ENCODE results near the gene ATP8B4.
"Not testable (repeated sequence)": the region's sequence is repeated elsewhere in the genome, so short reads cannot be mapped to it uniquely, and the experiment has no call there.

Gene ATP8B4

DNA sequence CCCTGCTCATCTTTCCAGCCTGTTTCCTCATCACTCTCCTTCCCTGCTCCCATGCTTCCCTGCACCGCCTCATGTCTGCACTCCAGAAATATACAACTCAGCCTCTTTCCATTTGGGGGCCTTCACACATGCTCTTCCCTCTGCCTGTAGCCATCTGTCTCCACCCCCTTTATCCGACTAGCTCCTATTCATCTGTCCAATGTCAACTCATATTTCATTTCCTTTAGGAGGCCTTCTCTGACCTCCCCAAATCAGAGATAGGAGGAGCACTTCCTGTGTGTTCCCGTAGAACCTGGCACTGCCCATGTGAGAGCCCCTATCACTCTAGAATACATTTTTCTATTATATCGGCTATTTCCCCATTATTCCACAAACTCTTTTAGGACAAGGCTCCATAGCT lies 10.6 kb downstream of the ATP8B4 start:
- DNase-seq, result no peak

DNA sequence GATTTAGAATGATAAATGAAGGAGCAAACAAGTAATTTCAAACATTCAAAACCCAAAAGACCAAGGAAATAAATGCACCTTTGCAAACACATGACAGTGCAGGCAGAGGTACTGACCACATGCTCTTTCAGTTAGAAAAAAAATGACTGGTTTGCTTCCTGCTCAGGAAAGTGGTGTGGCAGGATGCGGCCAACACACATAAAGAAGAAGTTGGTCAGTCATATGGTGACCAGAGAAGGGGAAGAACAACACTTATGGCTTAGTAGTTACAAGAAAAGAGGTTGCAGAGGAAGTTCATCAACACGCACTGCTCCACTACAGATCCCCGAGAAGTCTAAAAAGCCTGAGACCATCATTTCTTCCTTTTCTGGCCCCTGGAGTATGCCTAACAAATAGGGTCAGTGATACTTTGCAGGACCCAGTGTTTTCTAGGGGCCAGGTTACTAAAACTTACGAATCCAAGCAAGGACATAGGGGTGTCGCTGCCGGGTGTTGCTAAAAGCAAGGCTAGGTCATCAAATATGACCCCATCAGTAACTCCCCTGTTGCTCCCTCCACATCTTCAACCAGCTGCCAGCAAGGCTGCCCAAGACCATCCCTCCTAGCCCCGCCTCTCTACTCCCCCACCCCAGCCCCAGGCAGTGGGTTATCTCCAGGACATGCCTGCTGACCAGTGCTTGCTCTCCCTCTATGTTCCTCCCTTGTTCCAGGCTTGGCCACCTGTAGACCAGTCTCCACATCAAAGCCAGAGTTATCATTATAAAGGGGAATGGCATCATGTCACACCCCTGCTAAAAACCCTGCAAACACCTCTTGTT lies 11.2 kb downstream of the ATP8B4 start:
- no peak for DNase-seq

DNA sequence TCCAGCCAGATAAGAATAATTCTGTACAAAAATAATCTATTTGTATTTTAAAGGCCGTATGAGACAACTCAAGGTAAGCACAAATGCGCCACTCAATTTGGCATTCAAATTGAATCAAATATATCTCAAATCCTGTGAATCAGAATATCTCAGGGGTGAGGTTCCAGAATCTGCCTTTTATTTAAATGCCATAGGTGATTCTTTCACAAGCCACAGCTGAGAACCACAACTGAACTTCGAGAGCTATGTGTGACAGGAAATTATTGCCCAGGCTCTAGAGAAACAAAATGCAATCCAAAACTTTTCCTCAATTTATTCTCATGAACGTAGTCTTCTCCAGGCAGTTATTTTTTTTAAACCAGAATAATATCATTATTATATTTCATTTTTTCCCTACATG lies 11.9 kb downstream of the ATP8B4 start:
- DNase-seq, result no peak

DNA sequence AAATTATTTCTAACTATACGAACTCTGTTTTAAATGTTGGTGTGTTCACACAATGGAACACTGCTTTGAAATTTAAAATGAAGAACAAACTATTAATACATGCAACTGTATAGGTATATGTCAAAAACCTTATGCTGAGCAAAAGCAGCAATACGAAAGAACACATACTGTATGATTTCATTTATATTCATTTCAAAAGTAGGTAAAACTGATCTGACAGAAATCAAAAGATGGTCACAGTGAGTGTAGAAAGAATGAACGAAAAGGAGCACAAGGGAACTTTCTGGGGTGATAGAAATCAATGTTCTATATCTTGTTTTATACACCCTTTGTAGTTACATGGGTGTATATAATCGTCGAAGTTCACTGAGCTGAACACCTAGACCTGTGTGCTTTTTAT lies 12.6 kb downstream of the ATP8B4 start:
- no peak for DNase-seq

DNA sequence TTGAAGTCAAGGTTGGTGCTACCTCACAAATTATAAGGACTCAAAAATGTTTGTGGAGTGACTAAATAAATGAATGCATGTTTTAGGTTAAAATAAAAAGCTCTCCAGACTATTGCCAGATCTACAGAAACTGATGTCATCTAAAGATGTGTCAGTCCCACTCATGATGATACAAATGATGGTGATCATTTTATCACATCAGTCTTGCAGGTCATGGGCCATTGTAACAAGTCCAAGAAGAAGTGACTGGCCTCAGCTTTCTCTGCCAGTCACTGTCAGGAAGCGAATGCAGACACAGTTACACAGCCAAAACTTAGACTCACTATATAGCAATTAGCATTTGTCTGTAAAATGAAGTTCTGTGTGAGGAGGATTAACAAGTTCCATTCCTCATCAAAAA lies 18.5 kb downstream of the ATP8B4 start:
- DNase-seq, result no peak

DNA sequence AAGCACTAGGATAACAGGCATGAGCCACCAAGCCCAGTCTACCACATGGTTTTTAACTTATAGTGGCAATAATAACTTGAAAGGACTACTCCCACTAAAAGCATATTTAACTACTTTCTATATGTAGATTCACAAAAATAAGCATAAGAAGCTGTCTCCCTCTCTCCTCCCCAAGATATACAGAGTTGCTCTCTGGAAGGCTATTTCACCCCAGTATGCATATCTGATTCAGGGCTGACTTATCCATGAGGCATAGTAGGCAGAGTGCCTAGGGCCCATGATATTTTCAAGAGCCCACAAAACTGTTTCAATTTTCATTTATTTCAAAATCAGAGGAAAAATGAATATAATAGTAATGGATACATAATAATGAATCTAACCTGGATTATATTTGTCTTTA lies 20.5 kb downstream of the ATP8B4 start:
- no peak for DNase-seq

DNA sequence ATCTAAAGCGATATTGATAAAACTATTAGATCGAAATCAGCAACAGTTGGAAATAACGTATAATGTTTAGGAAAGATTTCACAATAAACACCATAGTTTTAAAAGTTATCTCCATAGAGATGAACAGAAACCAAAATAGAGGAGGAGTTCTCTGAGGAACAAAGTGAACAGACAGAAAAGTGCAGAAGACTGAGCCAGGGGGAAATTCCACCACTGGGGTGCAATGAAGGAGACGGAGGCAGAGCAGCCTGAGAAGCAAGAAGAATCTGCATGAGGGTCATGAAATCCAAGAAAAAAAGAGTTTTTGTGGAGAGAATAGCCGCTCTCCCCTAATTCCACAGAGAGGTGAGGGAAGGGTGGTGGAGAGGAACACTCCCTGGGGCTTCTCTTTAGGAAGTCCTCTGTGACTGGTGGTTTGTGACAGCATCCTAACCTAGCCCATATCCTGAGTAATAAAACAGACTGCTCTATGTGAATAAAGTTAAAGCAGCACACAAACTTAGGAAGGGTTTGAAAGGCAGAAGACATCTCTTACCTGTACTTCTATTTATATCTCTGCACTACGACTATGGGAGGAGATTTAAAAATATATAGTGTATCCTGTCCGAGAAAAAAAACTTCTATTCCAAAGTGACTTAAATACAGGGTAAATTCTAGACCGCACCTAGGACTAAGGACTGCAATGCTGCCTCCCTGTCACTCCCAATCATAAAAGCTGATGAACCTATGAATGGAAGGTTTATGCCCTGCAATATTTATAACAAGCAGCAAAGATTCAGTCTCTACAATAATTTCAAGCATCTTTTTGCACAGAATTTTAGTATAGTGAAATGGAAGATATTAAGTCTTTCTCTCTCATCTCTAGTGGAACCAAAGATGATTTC lies 22.9 kb downstream of the ATP8B4 start:
- DNase-seq, result no peak

DNA sequence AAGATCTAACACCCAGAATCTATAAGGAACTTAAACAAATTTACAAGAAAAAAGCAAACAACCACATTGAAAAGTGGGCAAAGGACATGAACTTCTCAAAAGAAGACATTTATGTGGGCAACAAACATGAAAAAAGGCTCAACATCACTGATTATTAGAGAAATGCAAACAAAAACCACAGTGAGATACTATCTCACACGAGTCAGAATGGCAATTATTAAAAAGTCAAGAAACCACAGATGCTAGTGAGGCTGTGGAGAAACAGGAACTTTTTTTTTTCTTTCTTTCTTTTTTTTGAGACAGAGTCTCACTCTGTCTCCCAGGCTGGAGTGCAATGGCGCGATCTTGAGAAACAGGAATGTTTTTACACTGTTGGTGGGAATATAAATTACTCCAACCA lies 29.6 kb downstream of the ATP8B4 start:
- not testable (repeated sequence) for DNase-seq

DNA sequence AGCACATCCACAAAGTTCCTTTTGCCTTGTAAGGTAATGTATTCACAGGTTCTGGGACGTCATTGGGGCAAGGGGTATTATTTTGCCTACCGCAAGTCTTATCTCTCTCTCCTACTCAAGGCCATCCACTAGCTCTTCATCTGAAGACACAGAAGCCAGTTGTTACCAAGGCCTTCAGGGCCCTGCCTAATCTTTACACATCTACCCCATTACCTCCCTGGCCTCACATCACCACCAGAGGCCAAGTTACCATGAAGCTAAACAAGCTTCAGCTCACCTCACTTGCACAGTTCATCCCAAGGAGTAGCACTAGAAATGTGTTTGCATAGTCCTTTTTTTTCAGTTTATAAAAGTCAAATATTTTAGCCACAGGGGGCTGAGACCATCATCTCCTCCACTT lies 34.1 kb downstream of the ATP8B4 start:
- no peak for DNase-seq

DNA sequence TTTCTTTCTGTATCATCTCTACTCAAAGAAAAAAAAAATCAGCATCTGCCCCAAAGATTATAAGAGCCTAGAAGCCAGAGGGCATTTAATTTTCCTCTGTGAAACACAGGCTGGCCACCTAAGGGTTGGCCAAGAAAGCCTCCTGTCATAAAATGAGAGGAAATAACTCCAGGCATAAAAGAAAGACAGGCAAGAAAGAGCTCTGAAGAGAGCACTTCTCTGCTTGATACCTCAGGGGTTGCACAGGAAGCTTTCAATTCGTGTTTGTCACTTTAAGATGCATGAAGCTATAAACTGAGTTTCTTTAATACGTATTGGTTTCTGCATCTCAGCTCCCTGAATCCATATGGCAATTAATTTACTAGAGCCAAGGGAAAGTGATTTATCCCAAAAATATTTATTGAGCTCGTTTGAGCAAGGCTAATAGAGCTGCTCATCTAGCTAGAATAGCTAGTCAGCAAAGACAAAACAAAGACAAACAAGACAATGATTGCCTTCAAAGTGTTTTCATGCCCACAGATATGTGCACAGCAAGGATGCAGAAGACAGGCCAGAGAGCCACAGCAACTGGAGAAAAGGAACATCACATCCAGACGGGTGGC lies 35.5 kb downstream of the ATP8B4 start:
- no peak for DNase-seq

DNA sequence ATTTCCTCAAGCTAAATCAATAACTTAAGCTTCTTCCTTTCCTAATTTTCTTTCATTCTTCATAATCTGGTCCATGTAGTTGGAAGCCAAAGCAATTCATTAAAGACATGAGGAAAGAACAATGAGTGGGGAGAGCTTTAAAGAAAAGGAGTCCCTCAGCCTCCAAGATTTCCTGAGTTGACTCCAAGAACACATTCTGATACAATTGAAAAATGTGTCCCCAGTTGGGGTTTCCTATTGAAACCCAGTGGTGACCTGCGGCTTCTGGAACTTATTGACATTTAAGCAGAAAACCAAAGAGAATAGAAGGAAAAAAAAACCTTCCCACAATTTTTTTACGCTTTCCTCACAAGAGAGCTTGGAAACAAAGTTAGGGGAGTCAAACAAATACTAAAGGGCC lies 37.0 kb downstream of the ATP8B4 start:
- no peak for DNase-seq

DNA sequence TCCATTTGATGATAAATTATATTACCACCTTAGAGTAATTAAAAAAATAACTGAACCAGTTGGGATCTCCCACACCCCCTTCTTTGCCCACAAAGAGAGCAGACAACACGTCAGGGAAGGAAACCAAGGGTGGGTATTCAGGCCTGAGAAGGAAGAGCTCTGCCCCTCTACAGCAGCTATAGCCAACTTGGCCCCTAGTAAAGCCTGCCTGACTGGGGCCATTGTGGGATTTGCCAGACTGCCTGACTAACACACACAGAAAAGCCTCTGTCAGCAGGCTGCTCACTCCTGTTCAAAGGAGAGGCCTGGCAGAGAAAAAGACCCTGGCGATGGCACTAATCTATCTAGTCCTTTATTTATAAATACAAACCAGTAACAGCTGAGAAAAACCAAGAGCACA lies 41.4 kb downstream of the ATP8B4 start:
- DNase-seq, result no peak

DNA sequence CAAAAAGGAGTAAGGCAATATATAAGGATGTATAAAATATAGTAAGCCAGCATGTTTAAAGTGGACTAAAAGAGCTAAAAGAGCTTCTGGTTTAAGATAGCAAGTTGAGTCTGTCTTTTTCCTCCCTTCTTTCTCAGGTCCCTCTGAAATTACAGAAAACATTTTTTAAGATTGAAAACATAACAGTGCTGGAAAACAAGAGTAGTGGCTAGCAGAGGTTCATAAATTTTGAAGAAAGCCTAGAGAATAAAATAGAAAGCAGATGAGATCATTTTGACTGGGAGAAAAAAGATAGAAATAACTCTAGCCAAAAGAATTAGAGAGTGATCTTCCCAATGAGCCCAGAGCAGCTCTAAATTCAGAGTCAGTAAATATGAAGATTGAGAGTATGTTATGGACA lies 41.9 kb downstream of the ATP8B4 start:
- no peak for DNase-seq

DNA sequence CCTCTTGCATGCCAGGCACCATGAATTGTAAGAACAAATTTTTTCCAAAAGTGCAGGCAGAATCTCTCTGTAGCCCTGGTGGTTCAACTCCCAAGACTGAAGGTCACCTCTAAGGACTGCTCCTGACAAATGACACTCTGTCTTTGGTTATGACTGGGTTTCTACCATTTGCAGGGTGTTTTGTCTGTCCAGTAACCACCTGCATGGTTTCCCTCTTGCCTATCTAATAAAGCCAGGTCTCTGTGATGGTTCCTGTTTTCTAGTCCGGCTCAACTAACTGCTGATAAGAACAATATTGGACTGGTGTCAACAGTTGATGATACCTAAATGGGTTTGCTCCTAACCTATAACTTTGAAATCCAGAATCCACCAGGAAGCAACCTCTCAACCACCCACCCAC lies 43.7 kb downstream of the ATP8B4 start:
- DNase-seq, result no peak

DNA sequence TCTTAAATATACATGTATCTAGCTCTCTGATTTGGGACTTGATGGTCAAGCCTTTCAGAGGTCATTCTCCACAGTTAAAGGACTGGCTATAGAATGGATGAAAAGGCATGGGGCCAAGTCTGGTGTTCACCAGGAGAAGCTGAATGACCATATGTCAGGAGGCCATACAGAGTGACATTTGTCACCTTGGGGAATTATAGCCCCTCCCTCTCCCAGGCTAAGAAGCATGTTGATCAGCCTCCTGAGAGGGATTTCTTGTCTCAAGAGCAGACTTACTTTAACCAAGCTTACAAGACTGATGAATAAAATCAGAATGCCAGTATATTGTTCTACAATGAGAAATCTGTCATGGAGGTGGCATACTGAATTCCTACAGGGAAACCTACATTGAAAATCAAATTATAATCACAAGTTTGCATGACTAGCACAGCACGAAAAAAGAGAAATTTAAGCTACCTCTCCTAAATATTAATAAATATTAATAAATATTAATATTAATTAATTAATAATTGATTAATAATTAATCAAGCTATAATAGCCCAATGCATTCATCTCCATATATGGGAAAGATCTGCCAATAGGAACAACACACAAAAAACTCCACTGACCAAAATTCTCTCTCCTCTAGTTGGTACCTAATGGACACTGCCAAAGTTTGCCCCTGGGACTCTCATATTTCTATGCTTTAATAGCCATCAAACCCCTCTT lies 47.3 kb downstream of the ATP8B4 start:
- DNase-seq, result no peak

DNA sequence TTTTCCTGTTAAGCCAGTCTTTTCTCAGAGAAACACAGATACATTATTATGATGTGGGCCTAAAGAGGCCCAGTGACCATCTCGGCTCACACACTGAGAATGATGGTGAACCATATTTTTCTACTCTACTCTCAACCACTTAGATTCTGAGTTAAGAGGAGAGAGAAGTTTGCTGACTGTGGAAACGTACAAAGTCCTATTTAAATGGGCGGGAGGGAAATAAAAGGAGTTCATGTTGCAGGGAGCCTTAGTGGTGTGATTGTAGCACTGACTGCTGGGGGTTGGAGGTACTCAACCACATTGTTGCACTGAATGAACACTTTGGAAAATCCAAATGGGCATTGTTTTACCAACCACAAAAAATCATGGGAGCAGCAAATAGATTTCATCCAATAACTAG lies 51.0 kb downstream of the ATP8B4 start:
- DNase-seq, result no peak

DNA sequence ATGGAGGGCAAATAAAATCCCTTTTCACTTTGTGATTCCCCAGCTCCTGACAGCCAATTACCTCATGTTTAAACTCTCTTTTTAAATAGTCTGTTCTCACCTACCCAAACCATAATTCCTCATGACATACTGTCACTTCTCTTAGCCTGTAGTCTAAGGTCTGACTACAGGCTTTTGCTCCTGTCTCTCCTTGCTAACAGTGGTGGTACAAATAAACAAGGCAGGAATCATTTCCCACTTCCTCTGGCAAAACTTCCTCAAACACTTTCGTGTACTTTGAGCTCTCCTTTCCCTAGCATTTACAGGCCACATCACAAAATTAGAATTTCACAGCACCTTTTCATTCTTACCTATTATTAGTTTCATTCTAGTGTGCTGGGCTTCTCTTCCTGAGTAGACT lies 51.8 kb downstream of the ATP8B4 start:
- DNase-seq, result no peak

DNA sequence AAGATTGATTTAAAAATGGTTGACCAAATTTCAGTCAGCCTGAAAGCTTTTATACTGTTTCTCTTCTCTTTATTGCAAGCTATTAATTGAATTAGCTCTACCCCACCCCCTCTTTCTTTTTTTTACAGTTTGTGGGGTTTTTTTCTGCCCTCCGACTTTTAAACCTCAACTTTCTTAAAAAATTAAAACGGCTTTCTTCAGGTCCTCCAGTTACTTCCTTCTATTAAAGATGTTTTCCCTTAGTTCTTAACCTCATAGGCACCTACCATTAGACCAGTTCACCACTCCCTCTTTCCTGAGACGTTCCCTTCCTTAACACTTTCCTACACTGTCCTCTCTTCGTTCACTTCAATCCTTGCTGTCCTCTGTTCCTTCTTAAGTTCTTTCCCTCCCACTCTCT lies 52.4 kb downstream of the ATP8B4 start:
- no peak for DNase-seq

DNA sequence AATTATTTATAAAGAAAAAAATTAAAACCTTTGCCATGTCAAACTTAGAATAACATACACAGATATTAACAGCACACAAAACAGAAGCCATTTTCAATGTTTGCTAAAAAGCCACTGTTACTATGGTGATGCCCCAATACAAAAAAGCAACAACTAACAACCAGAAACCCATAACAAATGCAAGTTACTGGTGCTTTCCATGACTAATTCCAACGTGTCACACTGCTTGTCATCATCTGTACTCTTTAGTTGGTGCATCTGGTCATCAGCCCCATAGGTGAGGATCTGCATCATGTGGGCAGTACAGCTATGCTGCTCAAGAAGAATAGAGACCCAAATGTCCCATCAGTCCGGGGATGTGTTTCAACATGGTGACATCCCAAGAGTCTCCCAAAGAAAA lies 52.8 kb downstream of the ATP8B4 start:
- DNase-seq, result no peak

DNA sequence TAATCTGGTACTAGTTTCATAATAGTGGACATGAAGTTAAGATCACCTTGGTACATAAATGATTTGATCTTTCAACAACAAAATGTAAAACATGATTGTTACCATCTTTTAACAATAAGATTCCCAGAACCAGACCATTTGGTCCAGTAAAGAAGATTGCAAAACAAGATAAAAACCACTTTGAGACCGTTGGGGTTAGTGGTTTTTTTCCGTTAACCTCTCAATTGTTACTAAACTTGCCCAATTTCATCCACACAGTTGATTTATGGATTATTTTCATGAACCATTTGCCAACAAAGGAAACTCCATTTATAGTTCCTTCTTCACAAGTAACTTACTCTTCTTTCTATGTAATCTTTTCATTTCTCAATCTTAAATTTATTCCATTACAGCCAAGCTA lies 53.8 kb downstream of the ATP8B4 start:
- no peak for DNase-seq

DNA sequence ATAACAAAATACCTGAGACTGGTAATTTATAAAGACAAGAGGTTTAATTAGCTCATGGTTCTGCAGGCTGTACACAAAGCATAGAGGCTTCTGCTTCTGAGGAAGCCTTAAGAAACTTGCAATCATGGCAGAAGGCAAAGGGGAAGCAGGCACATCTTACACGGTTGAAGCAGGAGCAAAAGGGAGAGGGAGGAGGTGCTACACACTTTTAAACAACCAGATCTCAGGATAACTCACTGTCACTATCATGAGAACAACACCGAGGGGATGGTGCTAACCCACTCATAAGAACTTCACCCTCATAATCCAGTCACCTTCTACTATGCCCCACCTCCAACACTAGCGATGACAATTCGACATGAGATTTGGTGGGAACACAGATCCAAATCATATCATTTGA lies 54.4 kb downstream of the ATP8B4 start:
- DNase-seq, result no peak

DNA sequence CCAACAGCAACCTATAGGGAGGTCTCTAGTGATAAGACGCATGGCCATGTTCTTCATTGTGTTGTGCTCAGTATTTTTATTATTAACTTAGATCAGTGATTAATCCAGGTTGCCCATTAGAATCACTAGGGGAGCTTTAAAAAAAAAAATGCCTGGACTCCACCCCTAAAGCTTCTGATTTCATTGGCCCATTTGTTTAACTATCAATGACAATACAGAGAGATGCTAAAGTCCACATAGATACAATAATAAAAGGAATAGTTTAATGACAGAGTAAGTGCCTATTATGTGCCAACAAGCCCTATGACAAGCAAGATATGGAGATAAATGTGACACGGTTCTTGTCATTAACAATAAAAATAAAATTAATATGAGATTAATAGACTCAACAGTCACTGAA lies 55.8 kb downstream of the ATP8B4 start:
- DNase-seq, result no peak

DNA sequence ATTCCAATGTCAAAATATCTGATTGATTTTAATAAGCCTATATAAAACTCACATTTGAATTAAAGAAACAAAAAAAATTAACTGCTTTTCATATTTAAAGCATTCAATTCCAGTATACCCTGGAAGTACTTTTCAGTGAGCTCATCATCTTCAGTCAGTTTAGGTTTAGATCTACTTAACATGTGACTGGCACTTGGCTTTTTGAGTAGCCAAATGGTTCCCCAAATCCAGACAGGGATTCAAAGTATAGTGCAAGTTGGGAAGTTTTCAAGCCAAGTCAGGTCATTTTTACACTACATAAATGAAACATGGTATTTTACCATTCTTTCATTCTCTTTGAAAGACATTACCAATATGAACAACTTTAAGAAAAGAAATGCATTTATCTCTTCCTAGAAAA lies 57.5 kb downstream of the ATP8B4 start:
- DNase-seq, result no peak

All from retina (tissue), 1 donor.